GM10248 (cell line): ENCODE results near the gene CEP83.

Experiments used
- CTCF ChIA-PET: fragments of 300-600 bp; sonication (Branson Sonifier 250); formaldehyde crosslinking; extraction: SDS; loops from one replicate; lab custom pipeline; 2021; ENCODE audit warnings: antibody characterized with exemption; lab: Yijun Ruan, JAX
- POLR2A ChIA-PET: fragments of 350-650 bp; sonication (Branson Sonifier 250); formaldehyde crosslinking; extraction: SDS; loops from one replicate; lab custom pipeline; 2020; ENCODE audit warnings: antibody characterized with exemption; lab: Yijun Ruan, JAX
- DNase-seq: peaks from one replicate; pipeline ENCODE4 v3.0.0; 2012; ENCODE audit errors: extremely low spot score
- TF ChIP-seq, protein P1 (sequence below): IDR thresholded peaks from 2 replicates; pipeline ENCODE4 v1.5.1; 2012; ENCODE audit warnings: mild to moderate bottlenecking, low read depth; ENCODE audit errors: extremely low read depth, missing control alignments, control extremely low read depth

The CEP83 gene

DNA sequence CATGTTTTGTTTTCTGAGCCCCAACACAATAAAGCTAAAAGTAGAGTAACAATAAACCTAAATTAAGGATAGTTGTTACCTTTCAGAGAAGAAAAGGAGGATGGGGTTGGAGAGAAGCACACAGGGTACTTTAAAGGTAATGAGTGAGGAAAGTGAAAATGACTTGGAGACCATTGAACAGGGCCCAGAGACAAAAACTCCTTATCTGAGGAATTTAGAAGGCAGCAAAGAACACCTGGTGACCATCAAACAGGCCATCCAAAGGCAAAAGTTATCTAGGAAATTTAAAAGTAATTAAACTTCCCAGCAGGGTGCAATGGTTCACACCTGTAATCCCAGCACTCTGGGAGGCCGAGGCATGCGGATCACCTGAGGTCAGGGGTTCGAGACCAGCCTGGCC lies 39.0 kb upstream of the CEP83 start:
- TF ChIP-seq, protein P1, sequence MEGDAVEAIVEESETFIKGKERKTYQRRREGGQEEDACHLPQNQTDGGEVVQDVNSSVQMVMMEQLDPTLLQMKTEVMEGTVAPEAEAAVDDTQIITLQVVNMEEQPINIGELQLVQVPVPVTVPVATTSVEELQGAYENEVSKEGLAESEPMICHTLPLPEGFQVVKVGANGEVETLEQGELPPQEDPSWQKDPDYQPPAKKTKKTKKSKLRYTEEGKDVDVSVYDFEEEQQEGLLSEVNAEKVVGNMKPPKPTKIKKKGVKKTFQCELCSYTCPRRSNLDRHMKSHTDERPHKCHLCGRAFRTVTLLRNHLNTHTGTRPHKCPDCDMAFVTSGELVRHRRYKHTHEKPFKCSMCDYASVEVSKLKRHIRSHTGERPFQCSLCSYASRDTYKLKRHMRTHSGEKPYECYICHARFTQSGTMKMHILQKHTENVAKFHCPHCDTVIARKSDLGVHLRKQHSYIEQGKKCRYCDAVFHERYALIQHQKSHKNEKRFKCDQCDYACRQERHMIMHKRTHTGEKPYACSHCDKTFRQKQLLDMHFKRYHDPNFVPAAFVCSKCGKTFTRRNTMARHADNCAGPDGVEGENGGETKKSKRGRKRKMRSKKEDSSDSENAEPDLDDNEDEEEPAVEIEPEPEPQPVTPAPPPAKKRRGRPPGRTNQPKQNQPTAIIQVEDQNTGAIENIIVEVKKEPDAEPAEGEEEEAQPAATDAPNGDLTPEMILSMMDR: no peak
- POLR2A ChIA-PET: no interaction called here
- DNase-seq: no peak
- CTCF ChIA-PET: no interaction called here

DNA sequence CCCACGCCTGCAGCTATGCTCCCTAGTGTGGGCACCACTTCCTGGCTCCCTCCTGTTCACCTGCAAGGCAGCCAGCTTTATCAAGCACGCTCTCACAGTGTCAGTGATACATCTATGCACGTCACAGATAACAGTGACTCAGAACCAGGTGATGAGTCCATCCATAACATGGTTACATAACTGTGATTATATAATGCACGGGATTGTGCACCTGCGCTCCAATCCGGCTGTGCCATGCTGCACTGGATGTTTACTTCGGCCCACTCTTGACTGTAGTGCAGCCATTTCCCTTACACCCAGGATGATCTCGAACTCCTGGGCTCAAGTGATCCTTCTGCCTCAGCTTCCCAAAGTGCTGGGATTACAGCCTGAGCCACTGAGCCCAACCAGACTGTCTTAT lies 38.4 kb upstream of the CEP83 start:
- ChIA-PET POLR2A (no interaction called here), CTCF (interaction anchor here (1.2 to 1.4 kb wide), 2 partner anchors 9 to 16 kb away, joined by 4 to 5 read pairs; no protein-coding TSS in a partner anchor)
- DNase-seq: no peak
- TF ChIP-seq, protein P1: no peak

DNA sequence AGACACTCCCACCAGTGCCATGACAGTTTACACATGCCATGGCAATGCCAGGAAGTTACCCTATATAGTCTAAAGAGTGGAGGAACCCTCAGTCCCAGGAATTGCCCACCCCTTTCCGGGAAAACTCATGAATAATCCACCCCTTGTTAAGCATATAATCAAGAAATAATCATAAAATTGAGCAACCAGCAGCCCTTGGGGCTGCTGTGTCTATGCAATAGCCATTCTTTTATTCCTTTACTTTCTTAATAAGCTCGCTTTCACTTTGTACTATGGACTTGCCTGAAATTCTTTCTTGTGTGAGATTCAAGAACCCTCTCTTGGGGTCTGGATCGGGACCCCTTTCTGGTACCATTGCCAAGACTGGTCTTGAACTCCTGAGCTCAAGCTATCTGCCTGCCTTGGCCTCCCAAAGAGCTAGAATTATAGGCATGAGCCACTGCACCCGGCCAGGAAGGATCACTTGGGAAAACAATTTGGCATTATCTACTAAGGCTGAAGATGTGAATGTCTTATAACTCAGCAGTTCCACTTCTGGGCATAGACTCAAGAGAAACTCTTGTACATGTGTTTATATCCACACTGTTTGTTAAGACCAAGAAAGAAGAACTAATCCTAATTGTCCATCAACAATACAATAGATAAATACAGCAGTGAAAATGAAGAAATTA lies 35.9 kb upstream of the CEP83 start:
- TF ChIP-seq, protein P1: no peak

DNA sequence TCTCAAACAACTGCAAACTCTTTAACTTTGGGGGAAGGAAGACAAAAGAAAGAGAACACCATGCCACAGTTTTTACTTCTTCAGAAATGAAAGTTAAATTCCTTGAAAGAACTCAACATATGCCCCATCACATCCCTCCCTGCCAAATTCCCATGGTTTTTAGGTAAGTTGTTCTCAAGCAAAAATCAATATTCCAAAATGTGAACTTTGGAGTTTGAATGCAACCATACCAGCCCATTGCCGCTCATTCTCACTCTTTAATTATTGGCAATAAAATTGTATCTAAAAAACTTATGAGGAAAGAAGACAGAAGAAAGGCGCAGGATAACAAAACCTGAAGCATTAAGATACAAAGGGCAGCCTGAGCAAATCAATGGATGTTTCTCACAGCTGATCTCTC lies 31.8 kb upstream of the CEP83 start:
- ChIA-PET CTCF (interaction anchor here (0.6 to 1.0 kb wide), 2 partner anchors 9 to 357 kb away, joined by 3 read pairs; no protein-coding TSS in a partner anchor), POLR2A (no interaction called here)
- no peak for DNase-seq
- TF ChIP-seq, protein P1: no peak

More for the DNA sequence above, 35.9 kb upstream of the CEP83 start:
- POLR2A ChIA-PET: no interaction called here
- no peak for DNase-seq
- CTCF ChIA-PET: interaction anchor here (0.8 to 1.4 kb wide), 2 partner anchors 13 to 28 kb away, joined by 4 read pairs; no protein-coding TSS in a partner anchor

DNA sequence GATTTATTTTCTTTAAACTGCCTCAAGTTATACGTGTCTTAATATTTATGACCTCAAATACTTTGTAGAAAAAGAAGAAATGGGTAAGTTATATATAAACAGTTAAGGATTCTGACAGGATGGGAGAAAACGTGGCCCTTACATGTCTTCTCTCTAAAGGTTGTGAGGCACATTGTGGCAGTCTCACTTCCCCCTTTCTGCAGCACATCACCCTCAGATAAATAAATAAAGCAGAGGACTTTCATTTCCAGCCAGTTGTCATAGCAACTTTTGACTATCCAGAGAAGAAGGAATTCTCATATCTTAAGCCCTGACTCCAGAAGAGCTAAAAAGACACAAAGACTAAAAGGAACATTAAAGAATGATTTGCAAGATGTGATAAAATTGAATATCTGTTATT lies 28.8 kb upstream of the CEP83 start:
- POLR2A ChIA-PET: no interaction called here
- DNase-seq: peak; percentile 66
- CTCF ChIA-PET: no interaction called here
- TF ChIP-seq, protein P1: no peak

DNA sequence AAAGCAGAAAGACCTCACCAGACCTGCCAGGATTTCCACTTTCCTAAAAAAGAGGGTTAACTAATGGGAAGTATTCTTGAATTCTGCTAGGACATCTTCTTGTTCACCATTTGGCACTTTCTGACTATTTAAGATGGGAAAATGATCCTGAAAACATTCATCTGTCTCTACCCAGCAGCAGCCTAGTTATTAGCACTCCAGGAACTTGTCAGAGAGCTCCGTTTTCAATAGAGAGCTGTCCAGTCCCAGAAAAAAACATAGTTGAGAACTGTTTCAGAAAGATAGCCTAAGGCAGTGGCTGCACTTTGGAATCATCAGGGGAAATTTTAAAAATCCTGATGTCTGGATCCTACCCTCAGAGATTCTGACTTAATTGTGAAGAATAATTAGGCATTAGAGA lies 22.1 kb upstream of the CEP83 start:
- ChIA-PET CTCF (interaction anchor here (1.0 to 1.7 kb wide), 5 partner anchors 8 to 336 kb away, joined by 3 to 4 read pairs (median 3); no protein-coding TSS in a partner anchor), POLR2A (no interaction called here)
- DNase-seq: no peak
- TF ChIP-seq, protein P1: no peak
